Astrocyte of the spinal cord (primary cell): Measurements from ENCODE around the gene IL22RA2.

Experiments used
- DNase-seq: peaks from one replicate; pipeline ENCODE4 v3.0.0; 2011; ENCODE audit warnings: low read depth, low spot score
- H3K4me3 ChIP-seq: 2 replicates; pipeline ENCODE4 v1.5.1; 2011; ENCODE audit warnings: low read depth, mild to moderate bottlenecking, low read length, moderate library complexity
- in situ Hi-C: cut with HindIII; loops from 2 replicates; pipeline ENCODE4 v1.10.0; 2017; ENCODE audit warnings: low sequenced_read_pairs
- TF ChIP-seq, protein P1 (sequence below): IDR thresholded peaks from 2 replicates; pipeline ENCODE4 v1.5.1; 2012; ENCODE audit warnings: low read depth, mild to moderate bottlenecking, low read length, inconsistent platforms

IL22RA2 gene

DNA sequence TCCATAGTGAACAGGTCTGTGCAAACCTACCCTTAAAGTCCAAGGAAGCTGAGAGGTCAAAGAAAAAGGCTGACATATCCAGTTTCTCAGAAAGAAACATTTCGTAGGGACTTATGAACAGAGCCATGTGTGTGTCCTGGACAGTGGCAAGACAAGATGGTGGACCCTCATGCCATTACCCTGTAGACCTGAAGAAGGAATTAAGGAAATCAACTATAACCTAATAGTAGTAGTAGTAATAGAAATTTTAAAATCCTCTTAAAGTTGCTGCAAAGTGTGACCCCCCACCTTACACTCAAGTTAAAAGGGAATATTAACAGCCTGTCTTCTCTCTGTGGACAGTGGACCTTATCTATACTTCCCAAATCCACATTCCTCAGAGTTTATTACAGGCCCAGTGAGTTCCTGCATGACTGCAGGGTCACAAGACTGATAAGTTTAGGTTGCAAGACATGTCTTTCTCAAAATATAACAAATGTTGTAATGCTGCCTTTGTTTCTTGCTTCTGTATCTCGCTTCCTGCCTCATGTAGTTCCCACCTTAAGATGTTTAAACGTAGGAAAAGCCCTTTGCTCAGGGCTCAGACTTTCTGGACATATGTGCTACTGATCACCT is 10.6 kb downstream of the IL22RA2 start:
- in situ Hi-C loops: no loop called here
- no peak for DNase-seq
- H3K4me3 ChIP-seq: no peak overlapping the region
- TF ChIP-seq, protein P1, sequence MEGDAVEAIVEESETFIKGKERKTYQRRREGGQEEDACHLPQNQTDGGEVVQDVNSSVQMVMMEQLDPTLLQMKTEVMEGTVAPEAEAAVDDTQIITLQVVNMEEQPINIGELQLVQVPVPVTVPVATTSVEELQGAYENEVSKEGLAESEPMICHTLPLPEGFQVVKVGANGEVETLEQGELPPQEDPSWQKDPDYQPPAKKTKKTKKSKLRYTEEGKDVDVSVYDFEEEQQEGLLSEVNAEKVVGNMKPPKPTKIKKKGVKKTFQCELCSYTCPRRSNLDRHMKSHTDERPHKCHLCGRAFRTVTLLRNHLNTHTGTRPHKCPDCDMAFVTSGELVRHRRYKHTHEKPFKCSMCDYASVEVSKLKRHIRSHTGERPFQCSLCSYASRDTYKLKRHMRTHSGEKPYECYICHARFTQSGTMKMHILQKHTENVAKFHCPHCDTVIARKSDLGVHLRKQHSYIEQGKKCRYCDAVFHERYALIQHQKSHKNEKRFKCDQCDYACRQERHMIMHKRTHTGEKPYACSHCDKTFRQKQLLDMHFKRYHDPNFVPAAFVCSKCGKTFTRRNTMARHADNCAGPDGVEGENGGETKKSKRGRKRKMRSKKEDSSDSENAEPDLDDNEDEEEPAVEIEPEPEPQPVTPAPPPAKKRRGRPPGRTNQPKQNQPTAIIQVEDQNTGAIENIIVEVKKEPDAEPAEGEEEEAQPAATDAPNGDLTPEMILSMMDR: no peak

GRCh38 chr6:137161949-137162348 is 11.5 kb downstream of the IL22RA2 start:
- in situ Hi-C loops: no loop called here
- TF ChIP-seq, protein P1: no peak
- DNase-seq: no peak
- H3K4me3 ChIP-seq: no peak overlapping the region

DNA sequence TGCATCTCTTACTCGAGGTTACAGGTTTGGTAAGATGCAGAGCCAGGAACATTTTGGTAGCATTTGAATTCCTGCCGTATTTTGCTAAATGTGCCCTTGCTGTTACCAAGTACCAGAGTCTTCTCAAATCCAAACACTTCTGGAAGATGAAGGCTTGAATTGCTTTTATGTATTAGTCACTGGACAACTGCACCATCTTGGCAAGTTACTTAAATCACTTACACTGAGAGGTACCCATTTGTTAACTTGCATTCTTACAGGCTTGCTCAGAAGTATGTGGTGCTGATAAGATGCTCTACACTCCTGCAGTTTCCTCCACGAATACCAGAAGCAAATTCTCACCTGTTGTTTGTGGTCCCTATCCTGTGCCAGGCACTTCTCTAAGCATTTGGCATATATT is 12.7 kb downstream of the IL22RA2 start:
- H3K4me3 ChIP-seq: no peak overlapping the region
- TF ChIP-seq, protein P1: no peak
- DNase-seq: peak; percentile 30
- in situ Hi-C loops: no loop called here

- in situ Hi-C loops: no loop called here
- DNase-seq: no peak
- TF ChIP-seq, protein P1: no peak
- H3K4me3 ChIP-seq: no peak overlapping the region
These were observed 13.5 kb downstream of the IL22RA2 start for GRCh38 chr6:137159912-137160311.

GRCh38 chr6:137157601-137158000 is 15.8 kb downstream of the IL22RA2 start:
- TF ChIP-seq, protein P1: no peak
- DNase-seq: no peak
- in situ Hi-C loops: no loop called here
- H3K4me3 ChIP-seq: no peak overlapping the region

DNA sequence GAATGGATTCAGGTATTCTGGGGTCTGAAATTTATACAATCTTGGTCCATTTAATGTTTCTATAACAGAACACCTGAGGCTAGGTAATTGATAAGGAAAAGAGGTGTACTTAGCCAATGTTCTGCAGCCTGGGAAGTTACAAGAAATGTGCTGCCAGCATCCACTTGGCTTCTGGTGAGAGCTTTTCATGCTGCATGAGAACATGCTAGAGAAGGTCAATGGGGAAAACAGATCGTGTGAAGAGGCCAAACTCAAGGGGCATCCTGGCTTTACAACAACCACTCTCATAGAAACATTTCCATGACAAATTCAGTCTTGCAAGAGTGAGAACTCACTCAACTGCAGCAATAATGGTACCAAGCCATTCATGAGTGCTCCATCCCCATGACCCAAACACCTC is 16.8 kb downstream of the IL22RA2 start:
- in situ Hi-C loops: no loop called here
- TF ChIP-seq, protein P1: no peak
- DNase-seq: no peak
- H3K4me3 ChIP-seq: no peak overlapping the region
